Measurements from ENCODE around the gene SMIM3.

Gene SMIM3

DNA sequence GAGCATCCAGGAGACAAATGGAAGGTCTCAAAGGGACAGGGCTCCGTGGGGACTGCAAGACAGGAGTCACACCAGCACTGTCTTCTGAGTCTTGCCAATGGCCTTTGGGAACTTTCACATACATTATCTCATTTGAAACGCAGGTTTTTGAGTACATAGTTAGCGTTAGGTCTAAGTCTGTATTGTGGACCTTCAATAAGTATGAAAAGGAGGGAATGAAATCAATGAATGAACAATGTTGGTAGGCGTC, 19.3 kb upstream of the SMIM3 start:
- H3K4me1 ChIP-seq (ENCODE audit: control insufficient read depth in 1 of 2, insufficient read depth in 1 of 2, low read depth in 1 of 2, low read length in 1 of 2) = peaks cover 50 to 59% of the 10 kb centered on the region in 2 experiments
- H3K36me3 ChIP-seq = peaks cover 18% of the 10 kb centered on the region
- TF ChIP-seq, protein P1, sequence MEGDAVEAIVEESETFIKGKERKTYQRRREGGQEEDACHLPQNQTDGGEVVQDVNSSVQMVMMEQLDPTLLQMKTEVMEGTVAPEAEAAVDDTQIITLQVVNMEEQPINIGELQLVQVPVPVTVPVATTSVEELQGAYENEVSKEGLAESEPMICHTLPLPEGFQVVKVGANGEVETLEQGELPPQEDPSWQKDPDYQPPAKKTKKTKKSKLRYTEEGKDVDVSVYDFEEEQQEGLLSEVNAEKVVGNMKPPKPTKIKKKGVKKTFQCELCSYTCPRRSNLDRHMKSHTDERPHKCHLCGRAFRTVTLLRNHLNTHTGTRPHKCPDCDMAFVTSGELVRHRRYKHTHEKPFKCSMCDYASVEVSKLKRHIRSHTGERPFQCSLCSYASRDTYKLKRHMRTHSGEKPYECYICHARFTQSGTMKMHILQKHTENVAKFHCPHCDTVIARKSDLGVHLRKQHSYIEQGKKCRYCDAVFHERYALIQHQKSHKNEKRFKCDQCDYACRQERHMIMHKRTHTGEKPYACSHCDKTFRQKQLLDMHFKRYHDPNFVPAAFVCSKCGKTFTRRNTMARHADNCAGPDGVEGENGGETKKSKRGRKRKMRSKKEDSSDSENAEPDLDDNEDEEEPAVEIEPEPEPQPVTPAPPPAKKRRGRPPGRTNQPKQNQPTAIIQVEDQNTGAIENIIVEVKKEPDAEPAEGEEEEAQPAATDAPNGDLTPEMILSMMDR (IDR thresholded peaks at IDR 0.05) = no peak
- H3K9me3 ChIP-seq = no peaks in the 10 kb centered on the region
- no peaks in the 10 kb centered on the region for H3K27me3 ChIP-seq
- H3K4me3 ChIP-seq (ENCODE audit: low read depth in 1 of 2, low read length in 1 of 2) = peak overlapping the region; percentile 76 to 86
- H3K27ac ChIP-seq = peak overlapping the region; percentile 92

DNA sequence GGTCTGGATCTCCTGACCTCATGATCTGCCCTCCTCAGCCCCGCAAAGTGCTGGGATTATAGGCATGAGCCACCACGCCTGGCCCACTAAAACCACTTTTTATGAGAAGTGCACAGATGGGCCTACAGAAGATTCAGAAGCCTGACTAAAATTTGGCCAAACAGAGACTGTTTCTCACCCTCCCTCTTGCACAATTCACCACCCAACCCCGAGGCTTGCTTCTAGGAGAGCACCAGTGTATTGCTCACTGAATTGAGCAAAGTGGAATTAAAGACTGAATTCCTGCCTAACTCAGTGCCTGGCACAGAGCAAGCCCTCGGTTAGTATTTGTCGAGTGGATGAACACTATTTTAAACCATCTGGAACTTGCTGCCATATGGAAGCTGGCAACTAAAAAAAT, 16.3 kb upstream of the SMIM3 start:
- TF ChIP-seq, protein P1 (IDR thresholded peaks at IDR 0.05) = no peak
- Histone ChIP-seq H3K4me3 (ENCODE audit: low read depth in 1 of 2, low read length in 1 of 2) (peak overlapping the region in 1 of 2 experiments; percentile 31), H3K9me3 (no peaks in the 10 kb centered on the region), H3K27me3 (no peaks in the 10 kb centered on the region), H3K36me3 (no peaks in the 10 kb centered on the region), H3K27ac (peak overlapping the region; percentile 91), H3K4me1 (ENCODE audit: control insufficient read depth in 1 of 2, insufficient read depth in 1 of 2, low read depth in 1 of 2, low read length in 1 of 2) (peaks cover 67 to 76% of the 10 kb centered on the region in 2 experiments)

DNA sequence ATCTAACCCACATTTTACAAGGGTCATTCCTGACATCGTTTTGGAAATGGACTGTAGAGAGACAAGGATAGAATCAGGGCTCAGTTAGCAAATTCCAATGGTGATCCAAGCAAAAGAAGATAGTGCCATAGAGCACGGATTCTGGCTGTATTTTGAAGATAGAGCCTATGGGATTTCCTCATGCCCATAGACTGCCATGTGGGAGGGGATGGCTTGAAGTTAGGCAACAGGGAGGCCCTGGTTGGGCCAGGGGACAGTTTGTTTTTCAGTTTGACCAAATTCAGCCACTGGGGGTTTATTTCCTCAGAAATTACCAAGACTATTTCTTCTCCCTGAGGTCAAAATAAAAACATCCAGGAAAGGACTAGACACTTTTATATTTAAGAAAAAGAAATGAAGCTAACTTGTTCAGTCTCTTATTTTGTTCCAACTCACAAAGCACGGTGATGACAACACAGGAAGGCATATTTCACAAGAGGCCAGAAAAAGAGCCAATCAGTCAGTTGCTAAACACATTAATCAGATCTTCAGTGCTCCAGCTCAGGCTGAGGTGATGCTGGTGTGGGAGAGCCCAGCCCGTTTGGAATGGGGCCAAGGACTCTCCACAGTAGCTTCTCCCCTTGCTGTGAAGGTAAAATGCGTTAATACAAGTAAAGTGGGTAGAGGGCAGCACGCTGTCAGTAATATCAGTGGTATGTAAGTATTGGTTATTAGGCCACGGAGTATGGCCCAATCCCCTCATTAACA, 15.4 kb upstream of the SMIM3 start:
- Histone ChIP-seq H3K27me3 (no peaks in the 10 kb centered on the region), H3K9me3 (no peaks in the 10 kb centered on the region), H3K36me3 (no peaks in the 10 kb centered on the region), H3K4me3 (ENCODE audit: low read depth in 1 of 2, low read length in 1 of 2) (peak overlapping the region; percentile 30 to 31), H3K27ac (peak overlapping the region; percentile 91), H3K4me1 (ENCODE audit: control insufficient read depth in 1 of 2, insufficient read depth in 1 of 2, low read depth in 1 of 2, low read length in 1 of 2) (peaks cover 57 to 66% of the 10 kb centered on the region in 2 experiments)
- TF ChIP-seq, protein P1 (IDR thresholded peaks at IDR 0.05) = no peak

DNA sequence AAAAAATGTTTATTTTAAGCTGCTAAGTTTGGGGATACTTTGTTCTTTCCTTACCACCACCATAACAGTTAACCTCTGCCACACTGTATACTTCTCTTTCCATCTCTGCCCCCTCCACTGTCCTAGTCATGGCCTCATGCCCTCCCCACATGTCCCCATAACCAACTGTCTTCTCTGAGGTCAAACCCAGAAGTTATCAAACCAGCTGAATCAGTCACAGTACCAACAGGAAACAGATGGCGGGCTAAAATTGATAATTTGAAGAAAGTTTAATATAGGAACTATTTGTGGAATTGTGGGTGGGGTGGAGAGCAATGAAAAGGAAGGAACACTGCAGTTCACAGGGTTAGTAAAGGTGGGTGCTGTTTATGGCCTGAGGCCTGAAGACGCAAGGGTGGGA, 14.0 kb upstream of the SMIM3 start:
- H3K36me3 ChIP-seq = no peaks in the 10 kb centered on the region
- no peaks in the 10 kb centered on the region for H3K9me3 ChIP-seq
- H3K27me3 ChIP-seq = no peaks in the 10 kb centered on the region
- TF ChIP-seq, protein P1 (IDR thresholded peaks at IDR 0.05) = no peak
- peak overlapping the region in 1 of 2 experiments; percentile 31 for H3K4me3 ChIP-seq (ENCODE audit: low read depth in 1 of 2, low read length in 1 of 2)
- H3K4me1 ChIP-seq (ENCODE audit: control insufficient read depth in 1 of 2, insufficient read depth in 1 of 2, low read depth in 1 of 2, low read length in 1 of 2) = peaks cover 51 to 56% of the 10 kb centered on the region in 2 experiments
- H3K27ac ChIP-seq = peak overlapping the region; percentile 91

DNA sequence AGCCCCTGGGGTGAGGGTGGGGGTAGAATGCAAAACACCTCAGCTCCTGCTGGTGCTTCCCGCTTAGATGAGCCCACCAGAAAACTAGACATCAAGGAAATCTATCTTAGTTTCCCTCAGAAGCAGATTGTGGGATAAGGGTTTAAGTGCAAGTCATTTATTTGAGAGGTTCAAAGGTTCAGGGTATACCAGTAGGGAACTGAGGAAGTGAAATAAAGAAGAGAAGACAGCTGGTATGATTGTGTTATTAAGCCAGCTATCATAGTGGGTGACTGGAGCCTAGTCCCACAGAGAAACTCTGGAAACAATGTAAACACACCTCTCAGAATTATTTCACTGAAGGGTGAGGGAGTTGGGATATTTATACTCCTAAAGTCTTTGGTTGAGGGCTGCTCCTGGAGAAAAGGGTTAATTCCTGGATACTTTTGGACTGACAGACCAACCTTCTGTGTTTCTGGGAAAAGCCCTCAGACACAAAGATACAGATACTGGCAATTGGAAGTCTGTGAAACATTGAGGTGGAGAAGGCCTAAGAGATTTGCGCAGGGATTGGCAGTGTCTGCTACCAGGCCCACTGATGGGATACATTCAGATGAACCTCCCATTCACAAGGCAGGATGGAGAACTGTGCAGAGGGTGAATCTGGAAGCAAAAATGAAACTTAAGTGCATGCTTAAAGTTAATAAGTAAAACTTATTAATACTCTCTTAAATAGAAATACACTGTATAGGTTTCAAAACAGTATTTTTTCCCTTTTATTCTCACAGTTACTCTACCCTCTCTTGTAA, 13.4 kb upstream of the SMIM3 start:
- Histone ChIP-seq H3K27me3 (no peaks in the 10 kb centered on the region), H3K9me3 (no peaks in the 10 kb centered on the region), H3K27ac (peak overlapping the region; percentile 91), H3K36me3 (no peaks in the 10 kb centered on the region), H3K4me3 (ENCODE audit: low read depth in 1 of 2, low read length in 1 of 2) (no peak overlapping the region), H3K4me1 (ENCODE audit: control insufficient read depth in 1 of 2, insufficient read depth in 1 of 2, low read depth in 1 of 2, low read length in 1 of 2) (peaks cover 49 to 50% of the 10 kb centered on the region in 2 experiments)
- TF ChIP-seq, protein P1 (IDR thresholded peaks at IDR 0.05) = no peak

All from neutrophil (primary cell).